ENCODE data around the gene RGS7. TPM values are rescaled to one million over a fixed set of nuclear protein-coding genes. Genes with fewer than 3 reads are reported as not detected.

Gene RGS7
- total and polyA plus RNA-seq, 7 experiments from 2014 or later = not detected

DNA sequence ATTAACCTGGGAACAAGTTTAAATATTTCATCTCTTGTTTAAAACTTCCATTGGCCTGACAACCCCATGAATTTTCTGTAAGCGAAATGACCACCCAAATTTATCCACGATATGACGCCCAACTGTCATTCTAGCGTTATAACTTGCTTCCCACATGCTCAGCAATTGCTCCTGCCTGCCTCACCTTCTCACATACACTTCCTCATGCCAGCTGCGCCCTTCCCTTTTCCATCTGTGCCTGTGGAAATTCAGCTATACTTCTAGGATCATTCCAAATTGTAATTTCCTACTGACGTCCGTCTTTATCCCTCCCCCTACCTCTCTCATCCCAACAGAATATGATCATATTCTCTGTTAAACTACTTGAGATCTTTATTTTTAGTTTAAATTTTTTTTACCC lies 248.0 kb downstream of the RGS7 start:
- H3K36me3 Mint-ChIP-seq = no peaks in the 10 kb centered on the region
- no peak for DNase-seq
- H3K4me1 Mint-ChIP-seq = no peaks in the 10 kb centered on the region
- Histone ChIP-seq H3K4me3 (ENCODE audit: low read length) (no peak overlapping the region), H3K27ac (ENCODE audit: low read depth, low read length) (no peak overlapping the region), H3K4me1 (ENCODE audit: control insufficient read depth in 2 of 2, insufficient read depth in 2 of 2, low read length in 2 of 2) (no peaks in the 10 kb centered on the region), H3K27me3 (ENCODE audit: control insufficient read depth in 2 of 2, insufficient read depth in 2 of 2, low read length in 2 of 2) (no peaks in the 10 kb centered on the region), H3K36me3 (ENCODE audit: control insufficient read depth in 2 of 3, insufficient read depth in 3 of 3, low read length in 3 of 3) (no peaks in the 10 kb centered on the region), H3K9me3 (ENCODE audit: control insufficient read depth in 2 of 3, low read length in 3 of 3) (no peaks in the 10 kb centered on the region)
- intact Hi-C loops (cut with micrococcal nuclease) = no loop called here
- H3K9me3 Mint-ChIP-seq = peaks cover 0 to 9% (median 0%) of the 10 kb centered on the region in 11 donors
- no peak overlapping the region for H3K4me3 Mint-ChIP-seq
- POLR2A ChIA-PET = no interaction called here
- H3K27me3 Mint-ChIP-seq = no peaks in the 10 kb centered on the region
- no peak overlapping the region for H3K27ac Mint-ChIP-seq
- CTCF ChIA-PET = no interaction called here
- no peak for ATAC-seq

DNA sequence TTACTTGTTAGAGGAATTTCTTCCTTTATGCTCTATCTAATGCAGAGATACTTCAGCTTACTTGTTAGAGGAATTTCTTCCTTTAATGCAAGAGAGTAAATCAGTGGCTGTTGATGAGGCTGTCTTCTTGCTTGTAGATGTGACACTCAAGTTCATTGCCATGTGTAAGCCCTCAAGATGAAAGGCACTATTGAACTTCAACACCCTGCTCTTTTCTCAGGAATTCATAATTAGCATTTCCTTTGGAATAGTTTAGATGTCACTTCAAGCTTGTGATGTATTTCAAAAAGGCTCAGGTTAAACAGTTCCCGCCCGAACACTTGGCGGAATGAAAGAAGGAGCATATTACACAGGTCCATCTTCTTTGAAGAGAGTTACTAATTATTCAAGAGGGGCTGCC lies 251.9 kb downstream of the RGS7 start:
- DNase-seq = no peak
- intact Hi-C loops (cut with micrococcal nuclease) = no loop called here
- H3K4me3 ChIP-seq (ENCODE audit: low read length) = no peak overlapping the region
- no peaks in the 10 kb centered on the region for H3K27me3 ChIP-seq (ENCODE audit: control insufficient read depth in 2 of 2, insufficient read depth in 2 of 2, low read length in 2 of 2)
- H3K4me1 ChIP-seq (ENCODE audit: control insufficient read depth in 2 of 2, insufficient read depth in 2 of 2, low read length in 2 of 2) = no peaks in the 10 kb centered on the region
- ChIA-PET CTCF (no interaction called here), POLR2A (no interaction called here)
- Mint-ChIP-seq H3K36me3 (no peaks in the 10 kb centered on the region), H3K27ac (no peak overlapping the region), H3K27me3 (no peaks in the 10 kb centered on the region), H3K9me3 (peaks cover 0 to 7% (median 0%) of the 10 kb centered on the region in 11 donors), H3K4me1 (no peaks in the 10 kb centered on the region), H3K4me3 (no peak overlapping the region)
- H3K36me3 ChIP-seq (ENCODE audit: control insufficient read depth in 2 of 3, insufficient read depth in 3 of 3, low read length in 3 of 3) = no peaks in the 10 kb centered on the region
- ATAC-seq = no peak
- no peak overlapping the region for H3K27ac ChIP-seq (ENCODE audit: low read depth, low read length)
- no peaks in the 10 kb centered on the region for H3K9me3 ChIP-seq (ENCODE audit: control insufficient read depth in 2 of 3, low read length in 3 of 3)

DNA sequence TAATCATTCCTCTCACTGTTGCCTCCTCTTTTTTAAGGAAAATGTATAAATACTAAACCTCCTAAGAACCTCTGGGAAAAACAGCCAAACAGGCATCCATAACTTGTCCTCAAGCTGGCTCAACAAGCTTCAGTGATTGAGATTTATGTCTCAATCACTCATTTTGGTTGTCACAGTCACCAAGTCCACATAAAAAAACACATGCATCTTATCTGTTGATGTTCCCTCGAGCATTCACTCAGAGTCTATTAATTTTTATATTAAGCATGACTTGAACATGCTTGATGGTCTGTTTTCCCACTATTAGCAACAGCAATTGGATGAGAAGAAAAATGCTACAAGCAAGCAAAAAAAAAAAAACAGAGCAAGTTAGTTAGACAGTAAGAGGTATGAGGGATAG lies 254.3 kb downstream of the RGS7 start:
- H3K27ac ChIP-seq (ENCODE audit: low read depth, low read length) = no peak overlapping the region
- DNase-seq (no peak), ATAC-seq (no peak)
- H3K4me1 ChIP-seq (ENCODE audit: control insufficient read depth in 2 of 2, insufficient read depth in 2 of 2, low read length in 2 of 2) = no peaks in the 10 kb centered on the region
- CTCF ChIA-PET = no interaction called here
- no peak overlapping the region for H3K4me3 Mint-ChIP-seq
- no peaks in the 10 kb centered on the region for H3K36me3 ChIP-seq (ENCODE audit: control insufficient read depth in 2 of 3, insufficient read depth in 3 of 3, low read length in 3 of 3)
- H3K27ac Mint-ChIP-seq = no peak overlapping the region
- no peaks in the 10 kb centered on the region for H3K27me3 ChIP-seq (ENCODE audit: control insufficient read depth in 2 of 2, insufficient read depth in 2 of 2, low read length in 2 of 2)
- no peaks in the 10 kb centered on the region for H3K9me3 ChIP-seq (ENCODE audit: control insufficient read depth in 2 of 3, low read length in 3 of 3)
- intact Hi-C loops (cut with micrococcal nuclease) = no loop called here
- POLR2A ChIA-PET = no interaction called here
- no peak overlapping the region for H3K4me3 ChIP-seq (ENCODE audit: low read length)
- no peaks in the 10 kb centered on the region for H3K36me3 Mint-ChIP-seq
- no peaks in the 10 kb centered on the region for H3K4me1 Mint-ChIP-seq
- peaks cover 0 to 3% (median 0%) of the 10 kb centered on the region in 5 donors for H3K27me3 Mint-ChIP-seq
- peaks cover 0 to 5% (median 0%) of the 10 kb centered on the region in 11 donors for H3K9me3 Mint-ChIP-seq

DNA sequence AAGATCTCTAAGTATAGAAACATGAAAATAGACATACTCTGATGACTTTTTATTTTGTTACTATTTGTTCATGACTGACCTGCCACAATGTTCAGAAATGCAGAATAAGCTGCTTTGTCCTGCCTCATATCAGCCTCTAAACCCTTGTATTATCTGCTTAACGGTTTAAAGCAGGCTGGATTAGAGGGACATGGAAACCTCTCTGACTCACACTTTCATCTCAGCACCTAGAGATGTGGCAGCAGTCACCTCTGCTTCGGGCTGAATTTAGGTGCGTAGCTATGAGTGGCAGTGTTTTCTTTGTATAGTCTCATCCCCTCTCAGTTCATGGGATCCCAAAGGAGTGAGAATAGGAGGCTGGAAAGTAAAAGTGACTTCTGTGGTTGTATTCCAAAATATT lies 255.4 kb downstream of the RGS7 start:
- H3K27ac ChIP-seq (ENCODE audit: low read depth, low read length) = no peak overlapping the region
- CTCF ChIA-PET = no interaction called here
- H3K9me3 Mint-ChIP-seq = peaks cover 0 to 7% (median 2%) of the 10 kb centered on the region in 11 donors
- H3K27me3 ChIP-seq (ENCODE audit: control insufficient read depth in 2 of 2, insufficient read depth in 2 of 2, low read length in 2 of 2) = no peaks in the 10 kb centered on the region
- intact Hi-C loops (cut with micrococcal nuclease) = no loop called here
- no peak overlapping the region for H3K4me3 Mint-ChIP-seq
- H3K36me3 Mint-ChIP-seq = no peaks in the 10 kb centered on the region
- POLR2A ChIA-PET = no interaction called here
- H3K4me3 ChIP-seq (ENCODE audit: low read length) = no peak overlapping the region
- H3K36me3 ChIP-seq (ENCODE audit: control insufficient read depth in 2 of 3, insufficient read depth in 3 of 3, low read length in 3 of 3) = no peaks in the 10 kb centered on the region
- no peaks in the 10 kb centered on the region for H3K4me1 ChIP-seq (ENCODE audit: control insufficient read depth in 2 of 2, insufficient read depth in 2 of 2, low read length in 2 of 2)
- peaks cover 0 to 7% (median 0%) of the 10 kb centered on the region in 5 donors for H3K27me3 Mint-ChIP-seq
- no peaks in the 10 kb centered on the region for H3K9me3 ChIP-seq (ENCODE audit: control insufficient read depth in 2 of 3, low read length in 3 of 3)
- no peak for DNase-seq
- no peak for ATAC-seq
- no peak overlapping the region for H3K27ac Mint-ChIP-seq
- no peaks in the 10 kb centered on the region for H3K4me1 Mint-ChIP-seq

DNA sequence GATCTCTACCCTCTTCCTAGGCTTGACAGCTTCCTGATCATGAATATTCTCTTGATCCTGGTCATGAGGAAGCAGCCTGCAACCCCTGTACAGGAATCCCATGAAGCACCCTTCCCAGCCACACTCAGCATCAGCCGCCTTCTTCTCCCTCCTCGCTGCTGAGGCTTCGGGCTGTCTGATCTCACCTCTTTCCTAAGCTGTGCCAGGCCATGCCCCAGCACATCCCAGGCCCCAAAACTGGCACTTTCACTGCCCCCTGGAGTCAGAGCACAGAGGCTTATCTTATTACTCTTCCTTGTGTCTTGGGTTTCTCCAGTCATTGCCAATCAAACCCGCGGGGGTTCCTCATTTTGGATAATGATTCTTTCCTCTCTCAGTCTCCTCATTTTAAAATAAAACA lies 259.5 kb downstream of the RGS7 start:
- Mint-ChIP-seq H3K27ac (no peak overlapping the region), H3K4me3 (no peak overlapping the region), H3K4me1 (no peaks in the 10 kb centered on the region), H3K36me3 (no peaks in the 10 kb centered on the region), H3K9me3 (peaks cover 0 to 7% (median 2%) of the 10 kb centered on the region in 11 donors), H3K27me3 (peaks cover 0 to 7% (median 0%) of the 10 kb centered on the region in 5 donors)
- ChIA-PET POLR2A (no interaction called here), CTCF (no interaction called here)
- Histone ChIP-seq H3K27ac (ENCODE audit: low read depth, low read length) (no peak overlapping the region), H3K4me3 (ENCODE audit: low read length) (no peak overlapping the region), H3K36me3 (ENCODE audit: control insufficient read depth in 2 of 3, insufficient read depth in 3 of 3, low read length in 3 of 3) (no peaks in the 10 kb centered on the region), H3K9me3 (ENCODE audit: control insufficient read depth in 2 of 3, low read length in 3 of 3) (no peaks in the 10 kb centered on the region), H3K27me3 (ENCODE audit: control insufficient read depth in 2 of 2, insufficient read depth in 2 of 2, low read length in 2 of 2) (no peaks in the 10 kb centered on the region), H3K4me1 (ENCODE audit: control insufficient read depth in 2 of 2, insufficient read depth in 2 of 2, low read length in 2 of 2) (no peaks in the 10 kb centered on the region)
- no peak for DNase-seq
- intact Hi-C loops (cut with micrococcal nuclease) = no loop called here
- no peak for ATAC-seq

DNA sequence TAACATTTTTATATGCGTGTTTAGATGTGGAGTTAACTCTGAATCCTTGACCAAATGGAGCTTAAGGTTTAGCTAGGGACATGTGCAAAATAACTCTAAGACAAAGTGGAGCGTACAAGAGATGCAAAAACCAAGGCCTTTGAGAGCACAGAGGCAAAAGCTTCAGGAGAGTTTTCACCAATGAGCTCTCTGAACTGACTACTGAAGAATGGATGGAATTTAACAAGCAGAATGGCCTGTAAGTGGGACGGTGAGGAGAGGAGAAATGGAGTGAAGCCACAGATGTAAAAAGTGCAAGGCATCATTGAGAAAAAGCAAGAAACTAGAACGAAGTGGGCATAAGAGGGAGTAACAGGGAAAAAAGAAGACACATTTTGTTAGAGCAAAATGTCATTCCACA lies 260.0 kb downstream of the RGS7 start:
- Histone ChIP-seq H3K4me3 (ENCODE audit: low read length) (no peak overlapping the region), H3K4me1 (ENCODE audit: control insufficient read depth in 2 of 2, insufficient read depth in 2 of 2, low read length in 2 of 2) (no peaks in the 10 kb centered on the region), H3K36me3 (ENCODE audit: control insufficient read depth in 2 of 3, insufficient read depth in 3 of 3, low read length in 3 of 3) (no peaks in the 10 kb centered on the region), H3K9me3 (ENCODE audit: control insufficient read depth in 2 of 3, low read length in 3 of 3) (no peaks in the 10 kb centered on the region), H3K27me3 (ENCODE audit: control insufficient read depth in 2 of 2, insufficient read depth in 2 of 2, low read length in 2 of 2) (no peaks in the 10 kb centered on the region), H3K27ac (ENCODE audit: low read depth, low read length) (no peak overlapping the region)
- Mint-ChIP-seq H3K36me3 (no peaks in the 10 kb centered on the region), H3K27ac (no peak overlapping the region), H3K4me1 (no peaks in the 10 kb centered on the region), H3K4me3 (no peak overlapping the region), H3K27me3 (peaks cover 0 to 7% (median 0%) of the 10 kb centered on the region in 5 donors), H3K9me3 (peaks cover 0 to 7% (median 0%) of the 10 kb centered on the region in 11 donors)
- intact Hi-C loops (cut with micrococcal nuclease) = no loop called here
- CTCF ChIA-PET = no interaction called here
- ATAC-seq (no peak), DNase-seq (no peak)
- POLR2A ChIA-PET = no interaction called here

DNA sequence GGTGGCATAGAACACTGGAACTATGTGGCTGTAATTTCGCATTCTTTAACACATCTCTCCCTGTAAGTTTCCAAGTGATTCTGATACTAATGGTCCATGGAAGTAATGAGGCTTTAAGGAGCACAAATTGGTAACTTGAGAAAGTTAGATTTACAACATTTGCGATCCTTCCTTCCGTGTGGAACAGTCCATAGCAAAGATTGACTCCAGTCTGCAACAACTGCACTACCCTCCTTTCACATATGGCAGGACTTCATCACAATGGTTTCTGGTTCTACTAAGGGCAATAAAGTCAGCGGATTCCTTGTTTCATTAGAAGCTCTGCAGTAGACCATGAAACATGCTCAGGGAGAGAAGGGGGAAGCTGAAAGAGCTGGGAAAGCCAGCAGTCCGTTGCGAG lies 261.2 kb downstream of the RGS7 start:
- intact Hi-C loops (cut with micrococcal nuclease) = no loop called here
- Histone ChIP-seq H3K4me1 (ENCODE audit: control insufficient read depth in 2 of 2, insufficient read depth in 2 of 2, low read length in 2 of 2) (no peaks in the 10 kb centered on the region), H3K27me3 (ENCODE audit: control insufficient read depth in 2 of 2, insufficient read depth in 2 of 2, low read length in 2 of 2) (no peaks in the 10 kb centered on the region), H3K36me3 (ENCODE audit: control insufficient read depth in 2 of 3, insufficient read depth in 3 of 3, low read length in 3 of 3) (no peaks in the 10 kb centered on the region), H3K27ac (ENCODE audit: low read depth, low read length) (no peak overlapping the region), H3K9me3 (ENCODE audit: control insufficient read depth in 2 of 3, low read length in 3 of 3) (no peaks in the 10 kb centered on the region), H3K4me3 (ENCODE audit: low read length) (no peak overlapping the region)
- ATAC-seq = no peak
- Mint-ChIP-seq H3K4me3 (no peak overlapping the region), H3K4me1 (no peaks in the 10 kb centered on the region), H3K36me3 (no peaks in the 10 kb centered on the region), H3K27ac (no peak overlapping the region), H3K27me3 (peaks cover 0 to 7% (median 0%) of the 10 kb centered on the region in 5 donors), H3K9me3 (peaks cover 0 to 7% (median 0%) of the 10 kb centered on the region in 11 donors)
- DNase-seq = no peak
- POLR2A ChIA-PET = no interaction called here
- CTCF ChIA-PET = no interaction called here

Measured in naive thymus-derived CD4-positive, alpha-beta T cell (primary cell).